OCI-LY1 (cell line): ENCODE data around the gene ENOSF1.

ENCODE experiments used
- H2AFZ ChIP-seq: fragments of 200-600 bp; sonication (generic), shearing (Covaris generic); 2 replicates; pipeline ENCODE4 v1.6.0; 2014; ENCODE audit warnings: antibody characterized with exemption, mild to moderate bottlenecking, low read length
- H3F3A ChIP-seq: fragments of 200-600 bp; sonication (generic), shearing (Covaris generic); 2 replicates; pipeline ENCODE4 v1.6.0; 2014; ENCODE audit warnings: mild to moderate bottlenecking, antibody characterized with exemption, low read length, moderate library complexity; ENCODE audit not compliant: insufficient read depth
- H3K27ac ChIP-seq: fragments of 200-600 bp; sonication (generic); 2 replicates; pipeline ENCODE4 v1.5.1; 2014; ENCODE audit warnings: low read length, mixed run types, mild to moderate bottlenecking, low read depth; ENCODE audit not compliant: poor library complexity, severe bottlenecking
- H3K27me3 ChIP-seq: fragments of 200-600 bp; sonication (generic); 2 replicates; pipeline ENCODE4 v1.6.0; 2014; ENCODE audit warnings: antibody characterized with exemption, mild to moderate bottlenecking, low read length, moderate library complexity; ENCODE audit not compliant: insufficient read depth
- H3K36me3 ChIP-seq: fragments of 200-600 bp; sonication (generic); 2 replicates; pipeline ENCODE4 v1.6.1; 2014; ENCODE audit warnings: mild to moderate bottlenecking, antibody characterized with exemption, low read length, moderate library complexity, mixed read lengths; ENCODE audit not compliant: insufficient read depth
- H3K4me1 ChIP-seq: fragments of 200-600 bp; sonication (generic); 2 replicates; pipeline ENCODE4 v1.5.1; 2014; ENCODE audit warnings: mild to moderate bottlenecking, low read length, moderate library complexity; ENCODE audit not compliant: insufficient read depth, severe bottlenecking
- H3K4me2 ChIP-seq: fragments of 200-600 bp; sonication (generic), shearing (Covaris generic); 2 replicates; pipeline ENCODE4 v1.6.1; 2014; ENCODE audit warnings: low read length
- H3K4me3 ChIP-seq: fragments of 200-600 bp; sonication (generic); 2 replicates; pipeline ENCODE4 v1.5.1; 2014; ENCODE audit warnings: low read length, low read depth, mild to moderate bottlenecking, mixed read lengths; ENCODE audit not compliant: poor library complexity, severe bottlenecking
- H3K79me2 ChIP-seq: fragments of 200-600 bp; shearing (Covaris generic); 2 replicates; pipeline ENCODE4 v1.6.1; 2016; ENCODE audit warnings: mixed run types, low read length, mixed read lengths; ENCODE audit not compliant: insufficient read depth
- H3K9ac ChIP-seq: fragments of 200-600 bp; sonication (generic), shearing (Covaris generic); 2 replicates; pipeline ENCODE4 v1.6.1; 2014; ENCODE audit warnings: mild to moderate bottlenecking, low read length, mixed read lengths
- H3K9me2 ChIP-seq: fragments of 200-600 bp; sonication (generic), shearing (Covaris generic); 2 replicates; pipeline ENCODE4 v1.6.1; 2014; ENCODE audit warnings: low read depth, mild to moderate bottlenecking, low read length, mixed read lengths
- H3K9me3 ChIP-seq: fragments of 200-600 bp; shearing (Covaris generic); 2 replicates; pipeline ENCODE4 v1.6.1; 2014; ENCODE audit warnings: low read length, mixed read lengths
- H4K20me1 ChIP-seq: fragments of 200-600 bp; sonication (generic), shearing (Covaris generic); 2 replicates; pipeline ENCODE4 v1.6.0; 2016; ENCODE audit warnings: mild to moderate bottlenecking, low read length; ENCODE audit not compliant: insufficient read depth
- CTCF ChIP-seq: fragments of 200-600 bp; sonication (generic), shearing (Covaris generic); IDR thresholded peaks from 2 replicates; pipeline ENCODE4 v1.5.1; 2017; ENCODE audit warnings: mild to moderate bottlenecking, antibody characterized with exemption, low read length, moderate library complexity, mixed read lengths
- EZH2 ChIP-seq: fragments of 200-600 bp; sonication (generic), shearing (Covaris generic); IDR thresholded peaks from 2 replicates; pipeline ENCODE4 v1.8.0; 2017; ENCODE audit warnings: borderline replicate concordance, mixed run types, mild to moderate bottlenecking, antibody characterized with exemption, low read length, moderate library complexity, mixed read lengths

The ENOSF1 gene

GRCh38 chr18:673769-674168, 38.7 kb downstream of the ENOSF1 start:
- Histone ChIP-seq H3K27me3 (no peaks in the 10 kb centered on the region), H3K27ac (no peak overlapping the region), H2AFZ (no peak overlapping the region), H3K4me3 (no peak overlapping the region), H3K4me1 (no peaks in the 10 kb centered on the region), H3K9me3 (no peaks in the 10 kb centered on the region), H3K9ac (no peak overlapping the region), H3K36me3 (peaks cover 36% of the 10 kb centered on the region), H4K20me1 (no peaks in the 10 kb centered on the region), H3K9me2 (no peaks in the 10 kb centered on the region), H3K79me2 (no peaks in the 10 kb centered on the region), H3F3A (no peaks in the 10 kb centered on the region), H3K4me2 (no peak overlapping the region)
- TF ChIP-seq CTCF (no peak), EZH2 (no peak)

- H3K9me2 ChIP-seq: no peaks in the 10 kb centered on the region
- H3K27me3 ChIP-seq: no peaks in the 10 kb centered on the region
- H3K79me2 ChIP-seq: no peaks in the 10 kb centered on the region
- no peaks in the 10 kb centered on the region for H3F3A ChIP-seq
- no peak overlapping the region for H2AFZ ChIP-seq
- TF ChIP-seq CTCF (no peak), EZH2 (no peak)
- H3K4me2 ChIP-seq: no peak overlapping the region
- H3K36me3 ChIP-seq: peaks cover 40% of the 10 kb centered on the region
- H3K27ac ChIP-seq: no peak overlapping the region
- no peak overlapping the region for H3K4me3 ChIP-seq
- no peaks in the 10 kb centered on the region for H3K9me3 ChIP-seq
- no peaks in the 10 kb centered on the region for H3K4me1 ChIP-seq
- no peak overlapping the region for H3K9ac ChIP-seq
- no peaks in the 10 kb centered on the region for H4K20me1 ChIP-seq
Measured at GRCh38 chr18:673317-673716, 39.1 kb downstream of the ENOSF1 start.

- H3K9ac ChIP-seq: no peak overlapping the region
- H3K9me2 ChIP-seq: no peaks in the 10 kb centered on the region
- H3K36me3 ChIP-seq: peaks cover 46% of the 10 kb centered on the region
Measured at GRCh38 chr18:671405-671804, 41.0 kb downstream of the ENOSF1 start.

More at GRCh38 chr18:671405-671804, 41.0 kb downstream of the ENOSF1 start:
- Histone ChIP-seq H3K4me1 (no peaks in the 10 kb centered on the region), H3K27me3 (no peaks in the 10 kb centered on the region), H3K4me2 (no peak overlapping the region), H4K20me1 (no peaks in the 10 kb centered on the region), H3K9me3 (no peaks in the 10 kb centered on the region), H3F3A (no peaks in the 10 kb centered on the region), H3K79me2 (no peaks in the 10 kb centered on the region), H3K27ac (no peak overlapping the region), H3K4me3 (no peak overlapping the region), H2AFZ (no peak overlapping the region)
- TF ChIP-seq EZH2 (no peak), CTCF (no peak)
